ENCODE measurements around the gene CDK14.

Gene CDK14

GRCh38 chr7:90678986-90679385 lies 82.9 kb downstream of the CDK14 start:
- DNase-seq (ENCODE audit: low spot score): no peak

- DNase-seq (ENCODE audit: low spot score): no peak
Measured at GRCh38 chr7:90680484-90680883, 84.4 kb downstream of the CDK14 start.

GRCh38 chr7:90681336-90682022 lies 85.4 kb downstream of the CDK14 start:
- no peak for DNase-seq (ENCODE audit: low spot score)

GRCh38 chr7:90686146-90686545 lies 90.0 kb downstream of the CDK14 start:
- DNase-seq (ENCODE audit: low spot score): no peak

GRCh38 chr7:90688810-90689209 lies 92.7 kb downstream of the CDK14 start:
- DNase-seq (ENCODE audit: low spot score): no peak

- no peak for DNase-seq (ENCODE audit: low spot score)
Measured at GRCh38 chr7:90689260-90689659, 93.1 kb downstream of the CDK14 start.

GRCh38 chr7:90690159-90690858 lies 94.2 kb downstream of the CDK14 start:
- DNase-seq (ENCODE audit: low spot score): no peak

GRCh38 chr7:90692396-90692795 lies 96.3 kb downstream of the CDK14 start:
- no peak for DNase-seq (ENCODE audit: low spot score)

- no peak for DNase-seq (ENCODE audit: low spot score)
Measured at GRCh38 chr7:90692947-90693346, 96.8 kb downstream of the CDK14 start.

- DNase-seq (ENCODE audit: low spot score): no peak
Measured at GRCh38 chr7:90693939-90694338, 97.8 kb downstream of the CDK14 start.

- no peak for DNase-seq (ENCODE audit: low spot score)
Measured at GRCh38 chr7:90698616-90699015, 102.5 kb downstream of the CDK14 start.

- no peak for DNase-seq (ENCODE audit: low spot score)
Measured at GRCh38 chr7:90701021-90701420, 104.9 kb downstream of the CDK14 start.

GRCh38 chr7:90701771-90702170 lies 105.7 kb downstream of the CDK14 start:
- DNase-seq (ENCODE audit: low spot score): no peak

GRCh38 chr7:90705391-90706071 lies 109.4 kb downstream of the CDK14 start:
- no peak for DNase-seq (ENCODE audit: low spot score)

- DNase-seq (ENCODE audit: low spot score): no peak
Measured at GRCh38 chr7:90706072-90706716, 110.1 kb downstream of the CDK14 start.

- no peak for DNase-seq (ENCODE audit: low spot score)
Measured at GRCh38 chr7:90708841-90709317, 112.8 kb downstream of the CDK14 start.

GRCh38 chr7:90709501-90710465 lies 113.7 kb downstream of the CDK14 start:
- no peak for DNase-seq (ENCODE audit: low spot score)

GRCh38 chr7:90710466-90710850 lies 114.3 kb downstream of the CDK14 start:
- DNase-seq (ENCODE audit: low spot score): no peak

GRCh38 chr7:90713628-90714027 lies 117.5 kb downstream of the CDK14 start:
- no peak for DNase-seq (ENCODE audit: low spot score)

- DNase-seq (ENCODE audit: low spot score): no peak
Measured at GRCh38 chr7:90715067-90715466, 118.9 kb downstream of the CDK14 start.

- DNase-seq (ENCODE audit: low spot score): no peak
Measured at GRCh38 chr7:90717296-90718060, 121.4 kb downstream of the CDK14 start.

Data from LoVo (cell line).